ENCODE data around the gene SMARCC2. TPM values are rescaled to one million over a fixed set of nuclear protein-coding genes. Genes with fewer than 3 reads are reported as not detected.

SMARCC2 gene
- total RNA-seq, 1 experiment from 2014 or later = 99.7 TPM

DNA sequence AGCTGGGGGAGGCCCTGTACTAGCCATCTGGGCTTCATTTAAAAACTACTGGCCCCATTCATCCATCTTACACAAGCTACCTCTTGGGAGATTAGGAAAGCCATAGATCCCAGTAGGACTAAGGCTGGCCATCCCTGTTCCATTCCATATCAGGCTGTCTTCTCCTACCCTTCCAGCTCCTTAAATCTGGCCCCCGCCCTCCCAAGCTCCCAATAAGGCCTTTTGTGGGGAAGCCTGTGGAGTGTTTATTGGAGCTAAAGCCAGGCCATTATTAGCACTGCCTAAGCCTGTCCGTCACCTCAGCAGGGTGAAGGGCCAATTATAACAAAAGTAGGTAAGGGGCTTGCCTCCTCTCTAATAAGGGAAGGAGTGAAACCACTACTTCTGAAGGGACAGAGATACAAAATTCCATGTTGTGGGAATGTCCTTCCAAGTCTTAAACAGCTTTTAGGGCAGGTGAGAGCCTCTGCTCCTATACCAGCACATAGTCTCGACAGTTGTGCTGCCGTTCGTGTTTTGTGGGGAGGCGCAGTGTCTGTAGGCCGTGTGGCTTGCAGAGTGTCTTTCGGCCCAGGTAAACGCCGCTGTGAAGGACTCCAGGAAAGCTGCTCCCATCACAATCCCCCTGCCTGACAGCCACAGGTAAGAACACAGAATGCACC, 27.5 kb downstream of the SMARCC2 start:
- TF ChIP-seq JUND (IDR thresholded peaks at IDR 0.05) = no peak
- no peak for TF ChIP-seq CEBPB (IDR thresholded peaks at IDR 0.05; ENCODE audit: low read depth)
- no peak for TF ChIP-seq EZH2 (IDR thresholded peaks at IDR 0.05)
- TF ChIP-seq TCF7L2 (IDR thresholded peaks at IDR 0.05; ENCODE audit: borderline replicate concordance, extremely low read depth, insufficient read depth, insufficient read length) = no peak
- TF ChIP-seq, protein P1, sequence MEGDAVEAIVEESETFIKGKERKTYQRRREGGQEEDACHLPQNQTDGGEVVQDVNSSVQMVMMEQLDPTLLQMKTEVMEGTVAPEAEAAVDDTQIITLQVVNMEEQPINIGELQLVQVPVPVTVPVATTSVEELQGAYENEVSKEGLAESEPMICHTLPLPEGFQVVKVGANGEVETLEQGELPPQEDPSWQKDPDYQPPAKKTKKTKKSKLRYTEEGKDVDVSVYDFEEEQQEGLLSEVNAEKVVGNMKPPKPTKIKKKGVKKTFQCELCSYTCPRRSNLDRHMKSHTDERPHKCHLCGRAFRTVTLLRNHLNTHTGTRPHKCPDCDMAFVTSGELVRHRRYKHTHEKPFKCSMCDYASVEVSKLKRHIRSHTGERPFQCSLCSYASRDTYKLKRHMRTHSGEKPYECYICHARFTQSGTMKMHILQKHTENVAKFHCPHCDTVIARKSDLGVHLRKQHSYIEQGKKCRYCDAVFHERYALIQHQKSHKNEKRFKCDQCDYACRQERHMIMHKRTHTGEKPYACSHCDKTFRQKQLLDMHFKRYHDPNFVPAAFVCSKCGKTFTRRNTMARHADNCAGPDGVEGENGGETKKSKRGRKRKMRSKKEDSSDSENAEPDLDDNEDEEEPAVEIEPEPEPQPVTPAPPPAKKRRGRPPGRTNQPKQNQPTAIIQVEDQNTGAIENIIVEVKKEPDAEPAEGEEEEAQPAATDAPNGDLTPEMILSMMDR (IDR thresholded peaks at IDR 0.05 in 2 of 3, conservative IDR thresholded peaks at IDR 0.05 in 1 of 3; ENCODE audit: borderline replicate concordance in 1 of 3, insufficient read depth in 1 of 3, low read depth in 2 of 3, low read length in 2 of 3) = no peak
- no peak for TF ChIP-seq ZNF274 (IDR thresholded peaks at IDR 0.05; ENCODE audit: low read depth, low read length)
- no peak for TF ChIP-seq ELF1 (IDR thresholded peaks at IDR 0.05; ENCODE audit: borderline replicate concordance, low read depth)
- no peak for TF ChIP-seq POLR2AphosphoS5 (IDR thresholded peaks at IDR 0.05; ENCODE audit: low read depth, low read length)
- no peak for TF ChIP-seq FOSL1 (IDR thresholded peaks at IDR 0.05; ENCODE audit: low read depth)
- no peak for TF ChIP-seq CBX3 (IDR thresholded peaks at IDR 0.05; ENCODE audit: low read depth)
- TF ChIP-seq RAD21 (IDR thresholded peaks at IDR 0.05; ENCODE audit: low read depth) = no peak
- TF ChIP-seq, protein P2, sequence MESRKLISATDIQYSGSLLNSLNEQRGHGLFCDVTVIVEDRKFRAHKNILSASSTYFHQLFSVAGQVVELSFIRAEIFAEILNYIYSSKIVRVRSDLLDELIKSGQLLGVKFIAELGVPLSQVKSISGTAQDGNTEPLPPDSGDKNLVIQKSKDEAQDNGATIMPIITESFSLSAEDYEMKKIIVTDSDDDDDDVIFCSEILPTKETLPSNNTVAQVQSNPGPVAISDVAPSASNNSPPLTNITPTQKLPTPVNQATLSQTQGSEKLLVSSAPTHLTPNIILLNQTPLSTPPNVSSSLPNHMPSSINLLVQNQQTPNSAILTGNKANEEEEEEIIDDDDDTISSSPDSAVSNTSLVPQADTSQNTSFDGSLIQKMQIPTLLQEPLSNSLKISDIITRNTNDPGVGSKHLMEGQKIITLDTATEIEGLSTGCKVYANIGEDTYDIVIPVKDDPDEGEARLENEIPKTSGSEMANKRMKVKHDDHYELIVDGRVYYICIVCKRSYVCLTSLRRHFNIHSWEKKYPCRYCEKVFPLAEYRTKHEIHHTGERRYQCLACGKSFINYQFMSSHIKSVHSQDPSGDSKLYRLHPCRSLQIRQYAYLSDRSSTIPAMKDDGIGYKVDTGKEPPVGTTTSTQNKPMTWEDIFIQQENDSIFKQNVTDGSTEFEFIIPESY (IDR thresholded peaks at IDR 0.05; ENCODE audit: extremely low read depth, insufficient replicate concordance, low read length) = no peak
- TF ChIP-seq, protein P3, sequence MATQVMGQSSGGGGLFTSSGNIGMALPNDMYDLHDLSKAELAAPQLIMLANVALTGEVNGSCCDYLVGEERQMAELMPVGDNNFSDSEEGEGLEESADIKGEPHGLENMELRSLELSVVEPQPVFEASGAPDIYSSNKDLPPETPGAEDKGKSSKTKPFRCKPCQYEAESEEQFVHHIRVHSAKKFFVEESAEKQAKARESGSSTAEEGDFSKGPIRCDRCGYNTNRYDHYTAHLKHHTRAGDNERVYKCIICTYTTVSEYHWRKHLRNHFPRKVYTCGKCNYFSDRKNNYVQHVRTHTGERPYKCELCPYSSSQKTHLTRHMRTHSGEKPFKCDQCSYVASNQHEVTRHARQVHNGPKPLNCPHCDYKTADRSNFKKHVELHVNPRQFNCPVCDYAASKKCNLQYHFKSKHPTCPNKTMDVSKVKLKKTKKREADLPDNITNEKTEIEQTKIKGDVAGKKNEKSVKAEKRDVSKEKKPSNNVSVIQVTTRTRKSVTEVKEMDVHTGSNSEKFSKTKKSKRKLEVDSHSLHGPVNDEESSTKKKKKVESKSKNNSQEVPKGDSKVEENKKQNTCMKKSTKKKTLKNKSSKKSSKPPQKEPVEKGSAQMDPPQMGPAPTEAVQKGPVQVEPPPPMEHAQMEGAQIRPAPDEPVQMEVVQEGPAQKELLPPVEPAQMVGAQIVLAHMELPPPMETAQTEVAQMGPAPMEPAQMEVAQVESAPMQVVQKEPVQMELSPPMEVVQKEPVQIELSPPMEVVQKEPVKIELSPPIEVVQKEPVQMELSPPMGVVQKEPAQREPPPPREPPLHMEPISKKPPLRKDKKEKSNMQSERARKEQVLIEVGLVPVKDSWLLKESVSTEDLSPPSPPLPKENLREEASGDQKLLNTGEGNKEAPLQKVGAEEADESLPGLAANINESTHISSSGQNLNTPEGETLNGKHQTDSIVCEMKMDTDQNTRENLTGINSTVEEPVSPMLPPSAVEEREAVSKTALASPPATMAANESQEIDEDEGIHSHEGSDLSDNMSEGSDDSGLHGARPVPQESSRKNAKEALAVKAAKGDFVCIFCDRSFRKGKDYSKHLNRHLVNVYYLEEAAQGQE (IDR thresholded peaks at IDR 0.05; ENCODE audit: low read depth) = no peak
- TF ChIP-seq, protein P4, sequence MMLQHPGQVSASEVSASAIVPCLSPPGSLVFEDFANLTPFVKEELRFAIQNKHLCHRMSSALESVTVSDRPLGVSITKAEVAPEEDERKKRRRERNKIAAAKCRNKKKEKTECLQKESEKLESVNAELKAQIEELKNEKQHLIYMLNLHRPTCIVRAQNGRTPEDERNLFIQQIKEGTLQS (IDR thresholded peaks at IDR 0.05) = no peak
- no peak for TF ChIP-seq SIN3A (IDR thresholded peaks at IDR 0.05; ENCODE audit: low read depth)
- Histone ChIP-seq H3K4me3 (replicated peaks in 1 of 2; ENCODE audit: low read depth in 1 of 2, low read length in 2 of 2) (no peak overlapping the region), H3K27ac (ENCODE audit: low read depth, low read length) (peak overlapping the region; percentile 28), H3K9me3 (ENCODE audit: control insufficient read depth in 1 of 2, insufficient read depth in 1 of 2, low read depth in 1 of 2, low read length in 2 of 2) (no peaks in the 10 kb centered on the region), H4K20me1 (ENCODE audit: insufficient read depth) (no peaks in the 10 kb centered on the region), H3K4me2 (ENCODE audit: low read length) (no peak overlapping the region), H3K36me3 (ENCODE audit: control insufficient read depth in 1 of 2, insufficient read depth in 2 of 2, low read length in 2 of 2) (peaks cover 50 to 52% of the 10 kb centered on the region in 2 experiments; a peak in 3 of 4 replicates), H2AFZ (ENCODE audit: low read depth, low read length, poor library complexity, severe bottlenecking) (no peak overlapping the region), H3K79me2 (ENCODE audit: insufficient read depth, low read length) (peaks cover 43% of the 10 kb centered on the region), H3K9me2 (ENCODE audit: insufficient read depth) (no peaks in the 10 kb centered on the region), H3K4me1 (ENCODE audit: control insufficient read depth in 1 of 2, insufficient read depth in 2 of 2, low read length in 2 of 2) (peaks cover 12 to 24% of the 10 kb centered on the region in 2 experiments), H3K27me3 (ENCODE audit: insufficient read depth, low read length) (no peaks in the 10 kb centered on the region), H3K9ac (ENCODE audit: low read length) (no peak overlapping the region)
- intact Hi-C loops (cut with micrococcal nuclease) = no loop called here
- ChIA-PET POLR2A (interaction anchor here (0.5 to 1.7 kb wide), 3 partner anchors 34 to 104 kb away, joined by 3 to 7 read pairs (median 4); partner anchors contain the start of genes ESYT1, RPL41 and ZC3H10), CTCF (no interaction called here), RAD21 (ENCODE audit: low non-redundant PET in 1 of 2, low total read pairs in 2 of 2, uncharacterized antibody in 2 of 2, unreplicated experiment in 2 of 2) (no interaction called here)
- DNase-seq (ENCODE audit: low read depth, low spot score) = no peak
- BruUV-seq (replicated peaks) = no TSS peak
- no peak for ATAC-seq
